Vagina (tissue), 2 donors: Measurements from ENCODE around the gene ZNF235. TPM values are rescaled to one million over a fixed set of nuclear protein-coding genes. Genes with fewer than 3 reads are reported as not detected.

ENCODE experiments used
- DNase-seq, 2 donors: peaks; one replicate each; pipeline ENCODE4 v3.0.0-alpha.2; 2017; ENCODE audit errors: extremely low spot score in 2 of 2
- H3K27ac ChIP-seq: fragments of 200-600 bp; sonication (generic); one replicate; pipeline ENCODE4 v1.5.1; 2019
- H3K27me3 ChIP-seq: fragments of 200-600 bp; sonication (generic); one replicate; pipeline ENCODE4 v1.5.1; 2019
- H3K36me3 ChIP-seq, 2 donors: fragments of 200-600 bp; sonication (generic); one replicate each; pipeline ENCODE4 v1.5.1; 2017 to 2019
- H3K4me1 ChIP-seq: fragments of 200-600 bp; sonication (generic); one replicate; pipeline ENCODE4 v1.5.1; 2019
- H3K4me3 ChIP-seq, 2 donors: fragments of 200-600 bp; sonication (generic); 1 replicate in 1 of 2; 2 replicates in 1 of 2; pipeline ENCODE4 v1.5.1; 2016 to 2019
- H3K9me3 ChIP-seq: fragments of 200-600 bp; sonication (generic); one replicate; pipeline ENCODE4 v1.5.1; 2019
- CTCF ChIP-seq, 3 experiments: fragments of 450-650 bp in 2 of 3; fragments of 200-600 bp in 1 of 3; sonication (generic) in 1 of 3; IDR thresholded peaks; one replicate each; pipeline ENCODE4 v1.5.1; 2017 to 2019; ENCODE audit warnings: antibody characterized with exemption in 3 of 3, mild to moderate bottlenecking in 2 of 3, moderate library complexity in 2 of 3
- POLR2A ChIP-seq, 2 donors: fragments of 450-650 bp; IDR thresholded peaks; one replicate each; pipeline ENCODE4 v1.6.1; 2017; ENCODE audit warnings: antibody characterized with exemption in 2 of 2, mild to moderate bottlenecking in 2 of 2, moderate library complexity in 2 of 2
- POLR2AphosphoS5 ChIP-seq, 2 donors: sonication (generic); formaldehyde crosslinking; IDR thresholded peaks; one replicate each; pipeline ENCODE4 v1.9.0; 2017; ENCODE audit warnings: antibody characterized with exemption in 2 of 2, mild to moderate bottlenecking in 2 of 2, low read depth in 1 of 2; ENCODE audit not compliant: insufficient read depth in 1 of 2
- intact Hi-C: fragments of 100-400 bp; cut with DNase I; formaldehyde crosslinking; loops from one replicate; pipeline ENCODE4 v1.15.1; 2023
- total RNA-seq: library from RNA; depleted of rRNA; stranded (reverse); fragments of >200 nt; gene quantifications from one replicate; pipeline ENCODE4 v1.2.3, GENCODE V29; 2016

Gene ZNF235
- total RNA-seq, 1 donor from 2014 or later: 5.9 TPM

- H3K4me3 ChIP-seq: no peak overlapping the region
- no peaks in the 10 kb centered on the region for H3K27me3 ChIP-seq
- H3K36me3 ChIP-seq: peaks cover 13 to 95% of the 10 kb centered on the region in 2 donors
- no peak overlapping the region for H3K27ac ChIP-seq
- no peaks in the 10 kb centered on the region for H3K4me1 ChIP-seq
- intact Hi-C loops: no loop called here
- TF ChIP-seq CTCF (IDR thresholded peaks at IDR 0.05): no peak
- no peak for DNase-seq
- H3K9me3 ChIP-seq: peaks cover 23% of the 10 kb centered on the region
Measured at GRCh38 chr19:44332145-44332544, 27.3 kb upstream of the ZNF235 start.

DNA sequence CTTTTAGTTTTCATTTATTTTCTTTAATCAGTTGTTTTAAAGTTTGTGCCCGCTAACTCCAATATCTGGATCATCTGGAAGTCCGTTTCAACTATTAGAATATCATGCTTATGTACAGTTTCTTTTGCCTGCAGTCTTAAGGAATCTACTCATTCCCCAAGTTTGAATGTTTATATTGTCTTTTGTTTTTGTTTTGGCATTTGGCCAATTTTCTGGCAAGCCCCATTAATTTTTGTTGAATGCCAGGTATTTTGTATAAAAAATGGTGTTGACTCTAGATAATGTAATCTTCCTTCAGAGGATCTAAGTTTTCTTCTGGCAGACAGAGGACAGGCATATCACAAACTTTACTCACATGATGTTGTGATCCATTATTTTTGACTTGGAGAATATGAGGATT, 11.1 kb upstream of the ZNF235 start:
- Histone ChIP-seq H3K27me3 (no peaks in the 10 kb centered on the region), H3K27ac (no peak overlapping the region), H3K4me3 (no peak overlapping the region), H3K4me1 (no peaks in the 10 kb centered on the region), H3K9me3 (peaks cover 5% of the 10 kb centered on the region), H3K36me3 (no peaks in the 10 kb centered on the region)
- intact Hi-C loops: no loop called here
- TF ChIP-seq POLR2A (IDR thresholded peaks at IDR 0.05): no peak
- TF ChIP-seq CTCF (IDR thresholded peaks at IDR 0.05): no peak
- TF ChIP-seq POLR2AphosphoS5 (IDR thresholded peaks at IDR 0.05; ENCODE audit: insufficient read depth in 1 of 2, low read depth in 1 of 2): no peak
- no peak for DNase-seq

DNA sequence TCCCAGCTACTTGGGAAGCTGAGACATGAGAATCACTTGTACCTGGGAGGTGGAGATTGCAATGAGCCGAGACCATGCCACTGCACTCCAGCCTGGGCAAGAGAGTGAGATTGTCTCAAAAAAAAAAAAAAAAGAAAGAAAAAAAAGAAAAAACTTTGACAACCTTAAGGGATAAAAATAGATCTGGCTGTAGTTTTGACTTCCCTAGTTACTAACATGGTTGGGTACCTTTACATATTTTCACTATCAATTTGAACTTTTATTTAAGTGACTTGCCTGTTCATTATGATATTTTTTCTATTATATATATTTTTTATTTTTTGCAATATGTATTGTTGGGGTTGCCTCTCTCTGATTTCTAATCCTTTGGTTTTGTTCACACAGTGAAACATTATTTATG, 8.4 kb upstream of the ZNF235 start:
- Histone ChIP-seq H3K27ac (no peak overlapping the region), H3K4me1 (no peaks in the 10 kb centered on the region), H3K9me3 (no peaks in the 10 kb centered on the region), H3K4me3 (no peak overlapping the region), H3K36me3 (no peaks in the 10 kb centered on the region), H3K27me3 (no peaks in the 10 kb centered on the region)
- no peak for DNase-seq
- TF ChIP-seq POLR2A (IDR thresholded peaks at IDR 0.05) (no peak), POLR2AphosphoS5 (IDR thresholded peaks at IDR 0.05; ENCODE audit: insufficient read depth in 1 of 2, low read depth in 1 of 2) (no peak), CTCF (IDR thresholded peaks at IDR 0.05) (no peak)
- intact Hi-C loops: no loop called here

DNA sequence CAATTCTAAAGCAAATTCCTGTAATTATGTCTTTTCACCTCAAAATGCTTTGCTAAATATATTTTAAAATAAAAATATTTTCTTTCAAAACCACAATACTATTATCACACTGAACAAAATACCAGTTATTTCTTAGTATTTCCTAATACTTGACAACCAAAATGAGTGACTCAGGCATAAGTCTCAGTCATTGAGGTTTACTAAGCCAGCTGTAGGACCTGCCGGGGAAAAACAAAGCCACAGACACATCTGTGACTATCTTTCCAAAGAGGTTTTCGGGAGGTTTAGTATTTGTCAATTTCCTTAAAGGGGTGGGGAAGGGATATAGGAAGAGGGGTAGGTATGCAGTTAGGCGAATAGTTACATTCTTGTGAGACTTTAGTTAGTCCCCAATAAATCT, 3.2 kb upstream of the ZNF235 start:
- DNase-seq: no peak
- TF ChIP-seq POLR2AphosphoS5 (IDR thresholded peaks at IDR 0.05; ENCODE audit: insufficient read depth in 1 of 2, low read depth in 1 of 2) (no peak), POLR2A (IDR thresholded peaks at IDR 0.05) (no peak), CTCF (IDR thresholded peaks at IDR 0.05) (no peak)
- intact Hi-C loops: no loop called here
- H3K9me3 ChIP-seq: no peaks in the 10 kb centered on the region
- no peaks in the 10 kb centered on the region for H3K36me3 ChIP-seq
- peaks cover 17% of the 10 kb centered on the region for H3K4me1 ChIP-seq
- no peaks in the 10 kb centered on the region for H3K27me3 ChIP-seq
- no peak overlapping the region for H3K27ac ChIP-seq
- H3K4me3 ChIP-seq: no peak overlapping the region

- Histone ChIP-seq H3K4me3 (no peak overlapping the region), H3K27ac (no peak overlapping the region), H3K27me3 (no peaks in the 10 kb centered on the region), H3K4me1 (peaks cover 17% of the 10 kb centered on the region), H3K9me3 (no peaks in the 10 kb centered on the region), H3K36me3 (peaks cover 0 to 14% of the 10 kb centered on the region in 2 donors)
- no peak for TF ChIP-seq POLR2A (IDR thresholded peaks at IDR 0.05)
- no peak for TF ChIP-seq CTCF (IDR thresholded peaks at IDR 0.05)
- TF ChIP-seq POLR2AphosphoS5 (IDR thresholded peaks at IDR 0.05; ENCODE audit: insufficient read depth in 1 of 2, low read depth in 1 of 2): no peak
- intact Hi-C loops: no loop called here
- no peak for DNase-seq
Measured at GRCh38 chr19:44306283-44306682, 1.5 kb upstream of the ZNF235 start.
